MM.1S (cell line): ENCODE results near the gene GLT8D2.

Experiments used
- DNase-seq: peaks from one replicate; pipeline ENCODE4 v3.0.0-alpha.2; 2015
- H2AFZ ChIP-seq: fragments of 300-600 bp; sonication (generic); 2 replicates; pipeline ENCODE4 v1.6.0; 2016; ENCODE audit warnings: antibody characterized with exemption, low read length
- H3F3A ChIP-seq: fragments of 300-600 bp; sonication (generic); 2 replicates; pipeline ENCODE4 v1.6.1; 2016; ENCODE audit warnings: mild to moderate bottlenecking, antibody characterized with exemption, low read length, moderate library complexity, mixed read lengths; ENCODE audit not compliant: insufficient read depth
- H3K27ac ChIP-seq: fragments of 300-600 bp; sonication (generic); 2 replicates; pipeline ENCODE4 v1.5.1; 2016; ENCODE audit warnings: mild to moderate bottlenecking, low read length
- H3K27me3 ChIP-seq: fragments of 300-600 bp; sonication (generic); replicated peaks from 2 replicates; pipeline ENCODE4 v1.6.0; 2016; ENCODE audit warnings: low read length; ENCODE audit not compliant: insufficient read depth
- H3K36me3 ChIP-seq: fragments of 300-600 bp; sonication (generic); replicated peaks from 2 replicates; pipeline ENCODE4 v1.6.1; 2016; ENCODE audit warnings: mild to moderate bottlenecking, low read length, mixed read lengths; ENCODE audit not compliant: insufficient read depth
- H3K4me1 ChIP-seq: fragments of 300-600 bp; sonication (generic); 2 replicates; pipeline ENCODE4 v1.6.1; 2016; ENCODE audit warnings: low read length, mixed read lengths
- H3K4me2 ChIP-seq: fragments of 300-600 bp; sonication (generic); 2 replicates; pipeline ENCODE4 v1.6.0; 2016; ENCODE audit warnings: low read depth, low read length
- H3K4me3 ChIP-seq: fragments of 300-600 bp; sonication (generic); 2 replicates; pipeline ENCODE4 v1.5.1; 2016; ENCODE audit warnings: low read length, mixed read lengths
- H3K79me2 ChIP-seq: fragments of 300-600 bp; sonication (generic); 2 replicates; pipeline ENCODE4 v1.6.1; 2016; ENCODE audit warnings: mixed run types, low read length, mixed read lengths
- H3K9ac ChIP-seq: fragments of 300-600 bp; sonication (generic); 2 replicates; pipeline ENCODE4 v1.6.1; 2016; ENCODE audit warnings: low read length, mixed read lengths
- H3K9me2 ChIP-seq: fragments of 300-600 bp; sonication (generic); replicated peaks from 2 replicates; pipeline ENCODE4 v1.6.1; 2016; ENCODE audit warnings: mild to moderate bottlenecking, low read length, mixed read lengths; ENCODE audit not compliant: insufficient read depth
- H3K9me3 ChIP-seq: fragments of 300-600 bp; sonication (generic); replicated peaks from 2 replicates; pipeline ENCODE4 v1.6.1; 2016; ENCODE audit warnings: mild to moderate bottlenecking, low read length, mixed read lengths; ENCODE audit not compliant: insufficient read depth
- H4K20me1 ChIP-seq: fragments of 300-600 bp; sonication (generic); 2 replicates; pipeline ENCODE4 v1.6.1; 2016; ENCODE audit warnings: mild to moderate bottlenecking, low read length, moderate library complexity, mixed read lengths; ENCODE audit not compliant: insufficient read depth
- CTCF ChIP-seq: fragments of 300-600 bp; sonication (generic); IDR thresholded peaks from 2 replicates; pipeline ENCODE4 v1.5.1; 2016; ENCODE audit warnings: antibody characterized with exemption, low read length, mixed read lengths
- EZH2 ChIP-seq: fragments of 300-600 bp; sonication (generic); optimal IDR thresholded peaks from 2 replicates; pipeline ENCODE3; 2017; ENCODE audit warnings: low read depth, mild to moderate bottlenecking, antibody characterized with exemption, low read length, mixed read lengths
- EZH2phosphoT487 ChIP-seq: fragments of 300-600 bp; sonication (generic); IDR thresholded peaks from 2 replicates; pipeline ENCODE4 v1.6.1; 2018; ENCODE audit warnings: antibody characterized with exemption, low read length

Gene GLT8D2

GRCh38 chr12:104010606-104011169 lies 39.3 kb downstream of the GLT8D2 start:
- Histone ChIP-seq H3K9ac (no peak overlapping the region), H2AFZ (no peak overlapping the region), H3K36me3 (no peaks in the 10 kb centered on the region), H3K4me2 (no peak overlapping the region), H3K4me3 (no peak overlapping the region), H3K9me3 (no peaks in the 10 kb centered on the region), H3K27me3 (no peaks in the 10 kb centered on the region), H4K20me1 (no peaks in the 10 kb centered on the region), H3K9me2 (no peaks in the 10 kb centered on the region), H3K27ac (no peak overlapping the region), H3F3A (no peaks in the 10 kb centered on the region), H3K4me1 (no peaks in the 10 kb centered on the region), H3K79me2 (no peaks in the 10 kb centered on the region)
- DNase-seq: no peak
- TF ChIP-seq EZH2 (no peak), EZH2phosphoT487 (no peak), CTCF (no peak)

- H3K9me3 ChIP-seq: no peaks in the 10 kb centered on the region
- H3K4me3 ChIP-seq: no peak overlapping the region
- H3K27ac ChIP-seq: no peak overlapping the region
- H3K36me3 ChIP-seq: no peaks in the 10 kb centered on the region
- no peaks in the 10 kb centered on the region for H3K4me1 ChIP-seq
- no peak for DNase-seq
- H4K20me1 ChIP-seq: no peaks in the 10 kb centered on the region
- no peaks in the 10 kb centered on the region for H3F3A ChIP-seq
- no peaks in the 10 kb centered on the region for H3K9me2 ChIP-seq
- H2AFZ ChIP-seq: no peak overlapping the region
- H3K9ac ChIP-seq: no peak overlapping the region
- no peaks in the 10 kb centered on the region for H3K27me3 ChIP-seq
- no peak overlapping the region for H3K4me2 ChIP-seq
- no peak for TF ChIP-seq EZH2
- TF ChIP-seq CTCF: no peak
- TF ChIP-seq EZH2phosphoT487: no peak
- H3K79me2 ChIP-seq: no peaks in the 10 kb centered on the region
These were observed 39.9 kb downstream of the GLT8D2 start for GRCh38 chr12:104010121-104010520.

- Histone ChIP-seq H3K79me2 (no peaks in the 10 kb centered on the region), H4K20me1 (no peaks in the 10 kb centered on the region), H3K9ac (no peak overlapping the region), H3K9me3 (no peaks in the 10 kb centered on the region), H2AFZ (no peak overlapping the region), H3K36me3 (no peaks in the 10 kb centered on the region), H3K27me3 (no peaks in the 10 kb centered on the region), H3K27ac (no peak overlapping the region), H3K4me1 (no peaks in the 10 kb centered on the region), H3K4me2 (no peak overlapping the region), H3K9me2 (no peaks in the 10 kb centered on the region), H3F3A (no peaks in the 10 kb centered on the region), H3K4me3 (no peak overlapping the region)
- TF ChIP-seq CTCF (no peak), EZH2phosphoT487 (no peak), EZH2 (no peak)
- no peak for DNase-seq
These were observed 43.1 kb downstream of the GLT8D2 start for GRCh38 chr12:104006929-104007328.
